ENCODE measurements around the gene ABITRAM. TPM values are rescaled to one million over a fixed set of nuclear protein-coding genes. Genes with fewer than 3 reads are reported as not detected.

The ABITRAM gene
- polyA plus RNA-seq, 3 donors, result 9.6 to 23.5 (median 12.1) TPM

DNA sequence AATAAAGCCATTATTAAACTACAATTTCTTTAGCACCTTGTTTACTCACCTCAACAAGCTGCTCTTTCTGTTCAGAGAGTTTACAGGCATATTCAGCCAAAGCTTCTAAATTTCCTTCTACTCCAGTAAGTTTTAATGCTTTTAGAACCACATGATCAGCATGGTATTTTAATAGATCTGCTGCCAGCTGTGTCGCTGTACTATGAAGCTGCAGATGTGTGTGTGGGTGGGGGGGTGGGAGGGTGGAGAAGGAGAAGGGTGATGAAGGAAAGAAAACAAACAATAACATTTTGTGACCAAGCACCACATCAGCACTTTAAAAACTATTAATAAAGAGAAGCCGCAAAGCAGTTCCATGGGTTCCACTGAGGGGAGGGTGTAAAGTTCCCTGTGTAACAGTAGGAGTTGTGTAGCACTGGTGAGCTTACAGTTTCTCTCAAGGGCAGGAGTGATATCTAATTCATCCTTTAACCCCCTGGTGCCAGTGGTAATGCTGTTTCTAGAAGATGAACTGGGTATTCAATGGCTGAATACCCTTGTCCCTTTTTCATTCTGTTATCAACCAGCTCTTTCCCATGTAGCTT lies 38.5 kb downstream of the ABITRAM start:
- no peak overlapping the region for H3K27ac ChIP-seq (ENCODE audit: low read depth, low read length)
- 52 to 67% (median 63%) methylated on average over 2 of the region's 2 CpGs for WGBS, 3 donors

DNA sequence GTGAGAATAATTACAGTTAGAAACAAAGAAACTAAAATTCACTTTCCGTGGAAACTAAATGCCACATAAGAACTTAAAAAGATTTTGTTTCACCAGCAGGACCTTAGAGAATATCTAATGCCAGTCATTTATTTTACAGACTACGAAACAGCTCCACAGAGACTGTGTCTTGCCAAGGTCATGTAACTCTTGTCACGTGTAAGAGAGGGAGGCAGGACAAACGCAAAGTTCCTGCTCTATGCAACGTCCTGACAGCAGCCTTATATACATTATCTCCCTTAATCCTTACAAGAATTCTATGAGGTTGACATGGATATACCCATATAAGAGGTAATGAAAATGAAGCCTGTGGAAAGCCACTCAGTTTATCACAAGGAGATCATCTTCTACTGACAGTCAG lies 39.7 kb downstream of the ABITRAM start:
- WGBS, 3 donors, result 21 to 47% (median 41%) methylated on average over 5 of the region's 5 CpGs
- no peak overlapping the region for H3K27ac ChIP-seq (ENCODE audit: low read depth, low read length)

DNA sequence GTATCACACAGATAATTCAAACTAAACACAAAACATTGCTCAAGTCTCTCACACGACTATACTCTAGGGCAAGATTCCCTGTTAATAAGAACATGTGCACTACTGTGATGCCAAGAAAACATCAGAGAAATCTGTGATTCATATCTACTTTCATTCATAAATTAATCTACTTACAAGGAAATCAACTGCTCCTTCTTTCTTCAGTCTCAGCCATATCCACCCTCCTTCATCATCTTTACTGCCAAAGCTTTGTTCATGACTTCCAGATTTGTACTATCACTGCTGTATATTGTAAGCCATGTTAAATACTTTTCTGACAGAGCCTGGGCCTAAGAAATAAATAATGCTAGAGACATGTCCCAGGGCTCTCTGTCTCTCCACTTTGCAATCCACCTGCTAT lies 44.0 kb downstream of the ABITRAM start:
- no peak overlapping the region for H3K27ac ChIP-seq (ENCODE audit: low read depth, low read length)
- 22 to 51% (median 51%) methylated on average over 1 of the region's 1 CpG for WGBS, 3 donors

DNA sequence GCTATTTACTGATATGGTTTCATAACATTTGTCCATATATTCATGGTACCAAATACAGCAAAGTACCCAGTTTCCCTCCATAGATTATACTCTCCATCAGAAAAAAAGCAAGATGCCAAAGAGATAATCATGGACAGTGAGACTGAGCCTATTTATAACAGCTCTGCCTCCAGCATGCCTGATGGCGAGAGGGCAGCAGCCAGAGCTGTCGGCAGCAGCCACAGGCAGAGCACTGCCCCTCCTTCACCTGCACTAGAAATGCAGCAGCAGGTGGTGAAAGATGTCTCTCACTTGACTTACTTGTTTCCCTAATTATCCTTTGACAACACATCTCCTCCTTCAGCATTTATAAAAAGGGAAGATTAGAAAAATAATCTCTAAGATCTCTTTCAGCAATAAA lies 46.7 kb downstream of the ABITRAM start:
- 96 to 100% (median 99%) methylated on average over 2 of the region's 2 CpGs for WGBS, 3 donors
- no peak overlapping the region for H3K27ac ChIP-seq (ENCODE audit: low read depth, low read length)

DNA sequence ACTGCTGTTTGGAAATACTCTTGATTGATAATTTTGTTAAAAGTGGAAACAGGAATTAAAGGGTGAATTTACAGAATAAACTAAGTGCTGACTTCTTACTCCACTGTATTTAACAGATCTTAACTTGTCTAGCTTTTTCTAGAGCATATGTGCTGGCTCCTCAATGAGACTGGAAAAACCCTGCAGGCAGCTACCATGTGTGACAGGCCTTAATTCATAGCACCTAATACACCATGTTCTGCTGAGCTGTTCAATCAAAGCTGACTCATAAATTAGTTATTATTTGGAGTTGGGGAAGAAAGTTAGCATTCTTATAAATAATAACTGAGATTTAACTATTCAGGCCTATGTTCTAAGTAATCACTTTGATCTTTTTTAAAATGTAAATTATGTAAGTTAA lies 49.7 kb downstream of the ABITRAM start:
- no peak overlapping the region for H3K27ac ChIP-seq (ENCODE audit: low read depth, low read length)

Other genes with a start within 250 kb of the ABITRAM start
- gene ACTL7B, start 78.4 kb upstream of the ABITRAM start, polyA plus RNA-seq, result not detected
- not detected for gene ACTL7A, start 72.1 kb upstream of the ABITRAM start, polyA plus RNA-seq
- gene ELP1, start 276 bp upstream of the ABITRAM start, polyA plus RNA-seq, result 10 to 100 TPM in 2 of 3 donors, 1 to 10 TPM in 1; 7.2 to 15.7 (median 15.6) TPM
- 10 to 100 TPM; 12.9 to 27.2 (median 26.5) TPM for gene CTNNAL1, start 79.1 kb downstream of the ABITRAM start, polyA plus RNA-seq
- gene TMEM245, start 185.5 kb downstream of the ABITRAM start, polyA plus RNA-seq, result 10 to 100 TPM in 2 of 3 donors, 1 to 10 TPM in 1; 9.2 to 29.1 (median 14.4) TPM
- gene FRRS1L, start 232.8 kb downstream of the ABITRAM start, polyA plus RNA-seq, result under 1 TPM in 2 of 3 donors, not detected in 1; 0.04 to 0.18 TPM

All from adipose tissue (tissue), 3 donors.